Neuronal stem cell (in vitro differentiated cells): ENCODE data around the gene FYB2.

Experiments
- DNase-seq: peaks from one replicate; pipeline ENCODE4 v3.0.0-alpha.2; 2013; ENCODE audit warnings: low spot score
- H2AFZ ChIP-seq: one replicate; pipeline ENCODE4 v1.6.1; 2013; ENCODE audit warnings: mild to moderate bottlenecking, low read length, inconsistent platforms
- H2AK5ac ChIP-seq: 2 replicates; pipeline ENCODE4 v1.6.1; 2013; ENCODE audit warnings: low read depth, mild to moderate bottlenecking, inconsistent platforms, low read length, moderate library complexity, mixed read lengths
- H2BK120ac ChIP-seq: 2 replicates; pipeline ENCODE4 v1.6.1; 2013; ENCODE audit warnings: low read depth, mild to moderate bottlenecking, inconsistent platforms, low read length, moderate library complexity, mixed read lengths
- H2BK12ac ChIP-seq: one replicate; pipeline ENCODE4 v1.6.1; 2013; ENCODE audit warnings: low read length, inconsistent platforms
- H2BK15ac ChIP-seq: 2 replicates; pipeline ENCODE4 v1.6.1; 2013; ENCODE audit warnings: mild to moderate bottlenecking, low read length, inconsistent platforms, mixed read lengths
- H2BK5ac ChIP-seq: one replicate; pipeline ENCODE4 v1.6.1; 2013; ENCODE audit warnings: inconsistent platforms, mild to moderate bottlenecking, low read length, moderate library complexity
- H3K14ac ChIP-seq: one replicate; pipeline ENCODE4 v1.6.1; 2013; ENCODE audit warnings: low read length, inconsistent platforms
- H3K18ac ChIP-seq: 2 replicates; pipeline ENCODE4 v1.6.1; 2013; ENCODE audit warnings: low read length, inconsistent platforms
- H3K23ac ChIP-seq: 2 replicates; pipeline ENCODE4 v1.6.1; 2013; ENCODE audit warnings: low read depth, mild to moderate bottlenecking, mixed read lengths, low read length, inconsistent platforms; ENCODE audit not compliant: poor library complexity
- H3K27ac ChIP-seq: replicated peaks from 3 replicates; pipeline ENCODE4 v1.5.1; 2013; ENCODE audit warnings: low read length, inconsistent platforms
- H3K27me3 ChIP-seq, 3 experiments: 2 replicates each; pipeline ENCODE4 v1.6.1; 2013; ENCODE audit warnings: low read length in 3 of 3, mild to moderate bottlenecking in 2 of 3, inconsistent platforms in 1 of 3, low read depth in 1 of 3, mixed read lengths in 1 of 3, moderate library complexity in 1 of 3; ENCODE audit not compliant: control insufficient read depth in 3 of 3, insufficient read depth in 3 of 3
- H3K36me3 ChIP-seq, 2 donors: replicated peaks in 1 of 2; 2 replicates each; pipeline ENCODE4 v1.6.1; 2013; ENCODE audit warnings: low read length in 2 of 2; ENCODE audit not compliant: control insufficient read depth in 2 of 2, insufficient read depth in 2 of 2
- H3K4ac ChIP-seq: 2 replicates; pipeline ENCODE4 v1.6.1; 2013; ENCODE audit warnings: inconsistent platforms, mild to moderate bottlenecking, low read length, moderate library complexity
- H3K4me1 ChIP-seq, 2 donors: 1 replicate in 1 of 2; 2 replicates in 1 of 2; pipeline ENCODE4 v1.6.1; 2013; ENCODE audit warnings: low read length in 2 of 2, low read depth in 1 of 2; ENCODE audit not compliant: control insufficient read depth in 2 of 2, insufficient read depth in 1 of 2
- H3K4me2 ChIP-seq: one replicate; pipeline ENCODE4 v1.6.1; 2013; ENCODE audit warnings: mild to moderate bottlenecking, low read length, inconsistent platforms; ENCODE audit not compliant: insufficient read depth, poor library complexity, severe bottlenecking
- H3K4me3 ChIP-seq, 2 donors: 2 replicates each; pipeline ENCODE4 v1.5.1; 2013; ENCODE audit warnings: low read length in 2 of 2, mild to moderate bottlenecking in 2 of 2, inconsistent platforms in 1 of 2, moderate library complexity in 1 of 2
- H3K79me1 ChIP-seq: one replicate; pipeline ENCODE4 v1.6.1; 2013; ENCODE audit warnings: low read depth, mild to moderate bottlenecking, inconsistent platforms, low read length, moderate library complexity
- H3K9ac ChIP-seq: one replicate; pipeline ENCODE4 v1.6.1; 2013; ENCODE audit warnings: mild to moderate bottlenecking, low read depth, low read length, inconsistent platforms; ENCODE audit not compliant: poor library complexity
- H3K9me3 ChIP-seq, 2 donors: replicated peaks in 1 of 2; 2 replicates each; pipeline versions ENCODE3 to v1.6.1; 2013; ENCODE audit warnings: low read length in 2 of 2, mild to moderate bottlenecking in 2 of 2, inconsistent platforms in 1 of 2, low read depth in 1 of 2, mixed read lengths in 1 of 2, moderate library complexity in 1 of 2; ENCODE audit not compliant: control insufficient read depth in 2 of 2, insufficient read depth in 1 of 2
- H4K8ac ChIP-seq: one replicate; pipeline ENCODE4 v1.6.1; 2013; ENCODE audit warnings: low read depth, mild to moderate bottlenecking, inconsistent platforms, low read length, moderate library complexity
- H4K91ac ChIP-seq: one replicate; pipeline ENCODE4 v1.6.1; 2013; ENCODE audit warnings: low read length, low read depth, mild to moderate bottlenecking, inconsistent platforms; ENCODE audit not compliant: poor library complexity
- WGBS, 2 donors: extraction: QIAGEN DNeasy Blood & Tissue Kit; methylation state at CpG; one replicate each; pipeline ENCODE4 v1.1.7; 2013; ENCODE audit warnings: missing lambda C conversion rate in 2 of 2, mixed read lengths in 1 of 2; ENCODE audit not compliant: insufficient read length in 2 of 2, insufficient replicate concordance in 1 of 2; ENCODE audit errors: extremely low coverage in 2 of 2; 5-methylcytosine and 5-hydroxymethylcytosine counted together

The FYB2 gene

GRCh38 chr1:56843544-56843943 is 24.3 kb upstream of the FYB2 start:
- no CpG with 5 or more reads among the region's 3 CpGs for WGBS, 2 donors
- H3K23ac ChIP-seq: no peak overlapping the region

DNA sequence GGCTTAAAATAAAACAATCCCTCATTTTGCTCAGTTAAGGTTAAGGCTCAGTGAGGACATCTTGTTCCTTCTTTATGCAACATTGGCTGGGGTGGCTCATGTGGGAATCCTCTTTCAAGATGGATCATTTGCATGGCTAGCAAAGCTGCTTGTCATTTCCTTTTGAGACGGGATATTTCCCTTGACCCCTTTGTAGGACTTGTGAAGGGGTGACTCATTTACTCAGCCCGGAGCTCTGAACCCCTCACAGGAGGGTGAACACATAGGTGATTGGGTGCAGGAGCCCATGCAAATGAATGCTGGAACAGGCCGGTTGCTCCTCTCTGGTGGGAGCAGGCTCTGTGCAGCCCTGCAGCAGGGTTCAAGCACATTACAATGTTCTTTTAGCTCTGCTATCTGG is 19.6 kb upstream of the FYB2 start:
- H3K4me1 ChIP-seq: peaks cover 0 to 5% of the 10 kb centered on the region in 2 donors
- no peak overlapping the region for H3K9ac ChIP-seq
- H2BK5ac ChIP-seq: no peak overlapping the region
- H3K18ac ChIP-seq: no peak overlapping the region
- no peak overlapping the region for H4K8ac ChIP-seq
- no peaks in the 10 kb centered on the region for H3K79me1 ChIP-seq
- no peak overlapping the region for H4K91ac ChIP-seq
- no peak overlapping the region for H2BK12ac ChIP-seq
- H2BK15ac ChIP-seq: no peak overlapping the region
- no peak overlapping the region for H3K4me2 ChIP-seq
- no peak overlapping the region for H3K27ac ChIP-seq
- H2AFZ ChIP-seq: no peak overlapping the region
- no CpG with 5 or more reads among the region's 3 CpGs for WGBS, 2 donors
- H3K4me3 ChIP-seq: no peak overlapping the region
- H2BK120ac ChIP-seq: no peak overlapping the region
- H3K4ac ChIP-seq: no peak overlapping the region
- no peak overlapping the region for H3K14ac ChIP-seq
- H3K36me3 ChIP-seq: no peaks in the 10 kb centered on the region
- H3K23ac ChIP-seq: no peak overlapping the region
- DNase-seq: no peak
- peaks cover 0 to 8% (median 0%) of the 10 kb centered on the region in 3 experiments for H3K27me3 ChIP-seq
- H3K9me3 ChIP-seq: peaks cover 0 to 4% of the 10 kb centered on the region in 2 donors
- no peak overlapping the region for H2AK5ac ChIP-seq

More at GRCh38 chr1:56843544-56843943, 24.3 kb upstream of the FYB2 start:
- Histone ChIP-seq H3K4ac (no peak overlapping the region), H3K4me1 (peaks cover 0 to 3% of the 10 kb centered on the region in 2 donors), H3K4me3 (no peak overlapping the region), H4K91ac (no peak overlapping the region), H3K27me3 (peaks cover 0 to 11% (median 0%) of the 10 kb centered on the region in 3 experiments), H3K9me3 (peaks cover 0 to 4% of the 10 kb centered on the region in 2 donors), H2BK5ac (no peak overlapping the region), H3K18ac (no peak overlapping the region), H3K4me2 (no peak overlapping the region), H2BK120ac (no peak overlapping the region), H3K14ac (no peak overlapping the region), H2BK12ac (no peak overlapping the region), H4K8ac (no peak overlapping the region), H2BK15ac (no peak overlapping the region), H3K9ac (no peak overlapping the region), H2AK5ac (no peak overlapping the region), H3K79me1 (no peaks in the 10 kb centered on the region), H3K27ac (no peak overlapping the region), H3K36me3 (no peaks in the 10 kb centered on the region), H2AFZ (no peak overlapping the region)
- DNase-seq: no peak

- no peak overlapping the region for H4K91ac ChIP-seq
- H3K79me1 ChIP-seq: no peaks in the 10 kb centered on the region
- no peak overlapping the region for H3K23ac ChIP-seq
- H3K18ac ChIP-seq: no peak overlapping the region
- H3K9me3 ChIP-seq: peaks cover 0 to 4% of the 10 kb centered on the region in 2 donors
- peaks cover 0 to 2% (median 0%) of the 10 kb centered on the region in 3 experiments for H3K27me3 ChIP-seq
- H2BK12ac ChIP-seq: no peak overlapping the region
- no peak overlapping the region for H2BK120ac ChIP-seq
- H3K36me3 ChIP-seq: no peaks in the 10 kb centered on the region
- no peak overlapping the region for H3K4me3 ChIP-seq
- no peak overlapping the region for H2BK5ac ChIP-seq
- H2BK15ac ChIP-seq: no peak overlapping the region
- no peak overlapping the region for H2AFZ ChIP-seq
- H3K4ac ChIP-seq: no peak overlapping the region
- WGBS, 2 donors: no CpG with 5 or more reads among the region's 9 CpGs
- H3K27ac ChIP-seq: no peak overlapping the region
- DNase-seq: no peak
- no peak overlapping the region for H4K8ac ChIP-seq
- no peak overlapping the region for H2AK5ac ChIP-seq
- no peak overlapping the region for H3K9ac ChIP-seq
- H3K4me2 ChIP-seq: no peak overlapping the region
- H3K14ac ChIP-seq: no peak overlapping the region
- peaks cover 0 to 5% of the 10 kb centered on the region in 2 donors for H3K4me1 ChIP-seq
Measured at GRCh38 chr1:56837244-56837939, 18.2 kb upstream of the FYB2 start.

DNA sequence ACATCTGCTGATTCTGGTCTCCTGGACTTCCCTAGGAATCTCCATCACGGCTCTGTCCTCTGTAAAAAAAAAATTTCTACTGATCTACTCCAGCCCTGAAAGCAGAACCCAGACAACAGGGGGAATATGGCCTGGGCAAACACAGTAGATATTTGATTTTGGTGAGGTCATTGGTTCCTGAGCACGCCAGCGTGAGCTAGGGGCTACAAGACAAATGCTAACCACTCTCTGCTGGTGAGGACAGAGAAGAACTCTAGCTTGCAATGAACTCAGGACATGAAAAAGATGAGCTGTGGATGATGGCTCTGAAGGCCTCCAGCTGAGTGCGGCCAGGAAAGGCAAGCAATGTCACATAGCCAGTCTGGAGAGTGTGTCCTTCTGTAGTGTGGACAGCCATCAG is 17.2 kb upstream of the FYB2 start:
- no peak overlapping the region for H3K23ac ChIP-seq
- no peaks in the 10 kb centered on the region for H3K27me3 ChIP-seq
- H3K9ac ChIP-seq: no peak overlapping the region
- no peak overlapping the region for H2AK5ac ChIP-seq
- H3K4me2 ChIP-seq: no peak overlapping the region
- WGBS, 2 donors: no CpG with 5 or more reads among the region's 4 CpGs
- H2BK120ac ChIP-seq: no peak overlapping the region
- H3K4me1 ChIP-seq: peaks cover 0 to 6% of the 10 kb centered on the region in 2 donors
- H3K4me3 ChIP-seq: no peak overlapping the region
- no peak for DNase-seq
- H2BK15ac ChIP-seq: no peak overlapping the region
- no peak overlapping the region for H3K4ac ChIP-seq
- no peak overlapping the region for H4K91ac ChIP-seq
- no peak overlapping the region for H3K14ac ChIP-seq
- peaks cover 0 to 4% of the 10 kb centered on the region in 2 donors for H3K9me3 ChIP-seq
- no peak overlapping the region for H3K27ac ChIP-seq
- H2AFZ ChIP-seq: no peak overlapping the region
- no peak overlapping the region for H4K8ac ChIP-seq
- no peak overlapping the region for H2BK12ac ChIP-seq
- no peak overlapping the region for H2BK5ac ChIP-seq
- H3K79me1 ChIP-seq: no peaks in the 10 kb centered on the region
- H3K18ac ChIP-seq: peak overlapping the region; percentile 1
- no peaks in the 10 kb centered on the region for H3K36me3 ChIP-seq
